ENCODE results near the gene STAT2. TPM values are rescaled to one million over a fixed set of nuclear protein-coding genes. Genes with fewer than 3 reads are reported as not detected.
"Not testable (repeated sequence)": the region's sequence is repeated elsewhere in the genome, so short reads cannot be mapped to it uniquely, and the experiment has no call there.

The STAT2 gene
- total RNA-seq, 1 donor from 2014 or later, result 257 TPM

- not testable (repeated sequence) for FAIRE-seq; H3K9me3 ChIP-seq (ENCODE audit: insufficient read depth, low read depth, low read length); H3K79me2 ChIP-seq (ENCODE audit: insufficient read depth, low read length); H4K20me1 ChIP-seq (ENCODE audit: insufficient read depth, low read length); H3K4me1 ChIP-seq (ENCODE audit: insufficient read depth, low read length); H3K4me3 Mint-ChIP-seq (ENCODE audit: unreplicated experiment); H3K27ac ChIP-seq (ENCODE audit: low read depth, low read length); H3K36me3 Mint-ChIP-seq (ENCODE audit: low read depth, unreplicated experiment); H2AFZ ChIP-seq (ENCODE audit: low read depth, low read length); H3K27me3 ChIP-seq (ENCODE audit: insufficient read depth, low read length); H3K36me3 ChIP-seq (ENCODE audit: insufficient read depth, low read length); H3K4me3 ChIP-seq (ENCODE audit: insufficient read depth, low read depth, low read length); H3K27ac Mint-ChIP-seq (ENCODE audit: unreplicated experiment); H3K9ac ChIP-seq (ENCODE audit: low read length); H3K4me1 Mint-ChIP-seq (ENCODE audit: low read depth, unreplicated experiment); H3K4me2 ChIP-seq (ENCODE audit: low read length); DNase-seq (ENCODE audit: low read depth)
- peaks cover 20% of the 10 kb centered on the region for H3K9me3 Mint-ChIP-seq (ENCODE audit: unreplicated experiment)
- H3K27me3 Mint-ChIP-seq (ENCODE audit: low read depth, unreplicated experiment), result peaks cover 13% of the 10 kb centered on the region
These were observed 41.2 kb upstream of the STAT2 start for GRCh38 chr12:56401125-56401524.

- not testable (repeated sequence) for H3K4me3 ChIP-seq (ENCODE audit: insufficient read depth, low read depth, low read length); FAIRE-seq; H3K4me1 Mint-ChIP-seq (ENCODE audit: low read depth, unreplicated experiment); H3K36me3 ChIP-seq (ENCODE audit: insufficient read depth, low read length); H3K27ac ChIP-seq (ENCODE audit: low read depth, low read length); H3K4me1 ChIP-seq (ENCODE audit: insufficient read depth, low read length); H3K36me3 Mint-ChIP-seq (ENCODE audit: low read depth, unreplicated experiment); H3K27me3 ChIP-seq (ENCODE audit: insufficient read depth, low read length); H3K79me2 ChIP-seq (ENCODE audit: insufficient read depth, low read length); H3K4me3 Mint-ChIP-seq (ENCODE audit: unreplicated experiment); DNase-seq (ENCODE audit: low read depth); H3K9ac ChIP-seq (ENCODE audit: low read length); H3K27ac Mint-ChIP-seq (ENCODE audit: unreplicated experiment); H4K20me1 ChIP-seq (ENCODE audit: insufficient read depth, low read length); H2AFZ ChIP-seq (ENCODE audit: low read depth, low read length); H3K9me3 ChIP-seq (ENCODE audit: insufficient read depth, low read depth, low read length); H3K27me3 Mint-ChIP-seq (ENCODE audit: low read depth, unreplicated experiment); H3K4me2 ChIP-seq (ENCODE audit: low read length)
- H3K9me3 Mint-ChIP-seq (ENCODE audit: unreplicated experiment), result peaks cover 18% of the 10 kb centered on the region
These were observed 39.6 kb upstream of the STAT2 start for GRCh38 chr12:56399466-56399865.

GRCh38 chr12:56398324-56398723 is 38.4 kb upstream of the STAT2 start:
- no peak for TF ChIP-seq CTCF (IDR thresholded peaks at IDR 0.05; ENCODE audit: insufficient read depth, low read depth, low read length)
- no peak for TF ChIP-seq EZH2 (IDR thresholded peaks at IDR 0.05; ENCODE audit: insufficient read depth, low read length)
- Histone ChIP-seq H3K4me2 (ENCODE audit: low read length) (no peak overlapping the region), H3K27me3 (ENCODE audit: insufficient read depth, low read length) (no peaks in the 10 kb centered on the region), H4K20me1 (ENCODE audit: insufficient read depth, low read length) (no peaks in the 10 kb centered on the region), H3K79me2 (ENCODE audit: insufficient read depth, low read length) (no peaks in the 10 kb centered on the region), H3K4me3 (ENCODE audit: insufficient read depth, low read depth, low read length) (no peak overlapping the region), H3K9me3 (ENCODE audit: insufficient read depth, low read depth, low read length) (no peaks in the 10 kb centered on the region), H3K36me3 (ENCODE audit: insufficient read depth, low read length) (no peaks in the 10 kb centered on the region), H2AFZ (ENCODE audit: low read depth, low read length) (no peak overlapping the region), H3K9ac (ENCODE audit: low read length) (no peak overlapping the region), H3K4me1 (ENCODE audit: insufficient read depth, low read length) (no peaks in the 10 kb centered on the region), H3K27ac (ENCODE audit: low read depth, low read length) (no peak overlapping the region)
- Mint-ChIP-seq H3K9me3 (ENCODE audit: unreplicated experiment) (peaks cover 18% of the 10 kb centered on the region), H3K4me1 (ENCODE audit: low read depth, unreplicated experiment) (no peaks in the 10 kb centered on the region), H3K27me3 (ENCODE audit: low read depth, unreplicated experiment) (peaks cover 10% of the 10 kb centered on the region), H3K27ac (ENCODE audit: unreplicated experiment) (no peak overlapping the region), H3K36me3 (ENCODE audit: low read depth, unreplicated experiment) (peaks cover 4% of the 10 kb centered on the region), H3K4me3 (ENCODE audit: unreplicated experiment) (no peak overlapping the region)
- no peak for DNase-seq (ENCODE audit: low read depth)
- FAIRE-seq, result no peak

GRCh38 chr12:56392331-56392730 is 32.4 kb upstream of the STAT2 start:
- Mint-ChIP-seq H3K9me3 (ENCODE audit: unreplicated experiment) (peaks cover 1% of the 10 kb centered on the region), H3K36me3 (ENCODE audit: low read depth, unreplicated experiment) (no peaks in the 10 kb centered on the region), H3K4me1 (ENCODE audit: low read depth, unreplicated experiment) (no peaks in the 10 kb centered on the region), H3K27ac (ENCODE audit: unreplicated experiment) (no peak overlapping the region), H3K4me3 (ENCODE audit: unreplicated experiment) (no peak overlapping the region), H3K27me3 (ENCODE audit: low read depth, unreplicated experiment) (peaks cover 4% of the 10 kb centered on the region)
- FAIRE-seq (no peak), DNase-seq (ENCODE audit: low read depth) (no peak)
- Histone ChIP-seq H2AFZ (ENCODE audit: low read depth, low read length) (no peak overlapping the region), H3K27me3 (ENCODE audit: insufficient read depth, low read length) (no peaks in the 10 kb centered on the region), H3K9ac (ENCODE audit: low read length) (no peak overlapping the region), H3K79me2 (ENCODE audit: insufficient read depth, low read length) (no peaks in the 10 kb centered on the region), H3K4me1 (ENCODE audit: insufficient read depth, low read length) (no peaks in the 10 kb centered on the region), H3K36me3 (ENCODE audit: insufficient read depth, low read length) (no peaks in the 10 kb centered on the region), H3K4me3 (ENCODE audit: insufficient read depth, low read depth, low read length) (no peak overlapping the region), H3K4me2 (ENCODE audit: low read length) (no peak overlapping the region), H3K9me3 (ENCODE audit: insufficient read depth, low read depth, low read length) (no peaks in the 10 kb centered on the region), H3K27ac (ENCODE audit: low read depth, low read length) (no peak overlapping the region), H4K20me1 (ENCODE audit: insufficient read depth, low read length) (no peaks in the 10 kb centered on the region)
- TF ChIP-seq CTCF (IDR thresholded peaks at IDR 0.05; ENCODE audit: insufficient read depth, low read depth, low read length), result no peak
- no peak for TF ChIP-seq EZH2 (IDR thresholded peaks at IDR 0.05; ENCODE audit: insufficient read depth, low read length)

Measured in astrocyte (in vitro differentiated cells and primary cell).